ENCODE measurements around the gene CCDC177. TPM values are rescaled to one million over a fixed set of nuclear protein-coding genes. Genes with fewer than 3 reads are reported as not detected.

Gene CCDC177
- polyA plus RNA-seq, 1 donor (not counting 4 experiments of a cell fraction or from before 2014, with no cell fraction given), result not detected

GRCh38 chr14:69620981-69621380 is 46.3 kb upstream of the CCDC177 start:
- DNase-seq (ENCODE audit: low read depth, low spot score), result no peak
- H3K27me3 ChIP-seq (ENCODE audit: control insufficient read depth, extremely low read depth, insufficient read depth, low read length), result no peaks in the 10 kb centered on the region
- no peak overlapping the region for H2AFZ ChIP-seq (ENCODE audit: control insufficient read depth, low read length)
- H3K9me3 ChIP-seq (ENCODE audit: control insufficient read depth, low read depth, low read length), result no peaks in the 10 kb centered on the region
- H3K27ac ChIP-seq (ENCODE audit: control insufficient read depth, insufficient read depth, low read length), result no peak overlapping the region
- H4K20me1 ChIP-seq (ENCODE audit: control insufficient read depth, extremely low read depth, insufficient read depth, low read length), result no peaks in the 10 kb centered on the region
- TF ChIP-seq EZH2 (IDR thresholded peaks at IDR 0.05; ENCODE audit: low read length) (no peak), CTCF (optimal IDR thresholded peaks at IDR 0.05 in 1 of 3, IDR thresholded peaks at IDR 0.05 in 1 of 3, conservative IDR thresholded peaks at IDR 0.05 in 1 of 3; ENCODE audit: extremely low read depth in 1 of 3, insufficient read depth in 2 of 3, low read length in 3 of 3) (no peak)
- no peak overlapping the region for H3K9ac ChIP-seq (ENCODE audit: control insufficient read depth, extremely low read depth, insufficient read depth, low read length)
- H3K36me3 ChIP-seq (ENCODE audit: control insufficient read depth in 2 of 2, extremely low read depth in 1 of 2, insufficient read depth in 2 of 2, low read length in 2 of 2), result no peaks in the 10 kb centered on the region
- H3K9me1 ChIP-seq (ENCODE audit: control insufficient read depth, extremely low read depth, insufficient read depth, low read length), result no peaks in the 10 kb centered on the region
- no peak overlapping the region for H3K4me3 ChIP-seq (ENCODE audit: control insufficient read depth in 2 of 3, extremely low read depth in 1 of 3, insufficient read depth in 2 of 3, low read depth in 1 of 3, low read length in 3 of 3)
- H3K4me2 ChIP-seq (ENCODE audit: control insufficient read depth, extremely low read depth, insufficient read depth, low read depth, low read length), result no peak overlapping the region
- dilution Hi-C loops (cut with MboI; ENCODE audit: extremely low pct_ligation_motif_present, low sequenced_read_pairs), result no loop called here
- H3K79me2 ChIP-seq (ENCODE audit: control insufficient read depth, insufficient read depth, low read length), result peaks cover 84% of the 10 kb centered on the region
- no peak for FAIRE-seq
- peaks cover 20% of the 10 kb centered on the region for H3K4me1 ChIP-seq (ENCODE audit: control insufficient read depth, extremely low read depth, insufficient read depth, low read length)

DNA sequence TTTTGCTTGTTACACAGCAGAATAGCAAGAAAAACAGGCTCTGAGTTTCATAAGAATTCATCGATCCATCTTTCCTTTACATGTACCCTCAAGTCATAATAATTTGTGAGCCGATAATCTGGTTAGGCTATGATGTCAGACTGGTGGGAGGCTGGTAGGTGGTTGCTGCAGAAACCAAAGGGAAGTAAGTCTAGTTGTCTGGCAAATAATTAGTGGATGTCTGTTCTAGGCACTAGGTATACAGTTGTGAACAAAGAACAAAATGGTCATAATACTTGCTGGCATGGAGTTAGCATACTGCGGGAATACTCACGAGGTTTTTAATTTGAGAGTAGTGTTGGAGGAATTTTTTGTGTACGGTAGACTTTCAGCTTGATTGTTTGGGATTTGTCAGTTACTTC is 45.5 kb upstream of the CCDC177 start:
- Histone ChIP-seq H4K20me1 (ENCODE audit: control insufficient read depth, extremely low read depth, insufficient read depth, low read length) (no peaks in the 10 kb centered on the region), H3K36me3 (ENCODE audit: control insufficient read depth in 2 of 2, extremely low read depth in 1 of 2, insufficient read depth in 2 of 2, low read length in 2 of 2) (no peaks in the 10 kb centered on the region), H3K9me1 (ENCODE audit: control insufficient read depth, extremely low read depth, insufficient read depth, low read length) (no peaks in the 10 kb centered on the region), H3K27ac (ENCODE audit: control insufficient read depth, insufficient read depth, low read length) (no peak overlapping the region), H2AFZ (ENCODE audit: control insufficient read depth, low read length) (no peak overlapping the region), H3K4me1 (ENCODE audit: control insufficient read depth, extremely low read depth, insufficient read depth, low read length) (peaks cover 28% of the 10 kb centered on the region), H3K9me3 (ENCODE audit: control insufficient read depth, low read depth, low read length) (no peaks in the 10 kb centered on the region), H3K9ac (ENCODE audit: control insufficient read depth, extremely low read depth, insufficient read depth, low read length) (no peak overlapping the region), H3K4me3 (ENCODE audit: control insufficient read depth in 2 of 3, extremely low read depth in 1 of 3, insufficient read depth in 2 of 3, low read depth in 1 of 3, low read length in 3 of 3) (no peak overlapping the region), H3K4me2 (ENCODE audit: control insufficient read depth, extremely low read depth, insufficient read depth, low read depth, low read length) (no peak overlapping the region), H3K79me2 (ENCODE audit: control insufficient read depth, insufficient read depth, low read length) (peaks cover 83% of the 10 kb centered on the region), H3K27me3 (ENCODE audit: control insufficient read depth, extremely low read depth, insufficient read depth, low read length) (no peaks in the 10 kb centered on the region)
- dilution Hi-C loops (cut with MboI; ENCODE audit: extremely low pct_ligation_motif_present, low sequenced_read_pairs), result no loop called here
- DNase-seq (ENCODE audit: low read depth, low spot score), result no peak
- no peak for FAIRE-seq
- no peak for TF ChIP-seq EZH2 (IDR thresholded peaks at IDR 0.05; ENCODE audit: low read length)
- TF ChIP-seq CTCF (optimal IDR thresholded peaks at IDR 0.05 in 1 of 3, IDR thresholded peaks at IDR 0.05 in 1 of 3, conservative IDR thresholded peaks at IDR 0.05 in 1 of 3; ENCODE audit: extremely low read depth in 1 of 3, insufficient read depth in 2 of 3, low read length in 3 of 3), result no peak

Data from keratinocyte (primary cell).